Measurements from ENCODE around the gene LYPD6B. TPM values are rescaled to one million over a fixed set of nuclear protein-coding genes. Genes with fewer than 3 reads are reported as not detected.

LYPD6B gene
- total and polyA plus RNA-seq, 2 experiments from 2014 or later = 1.7 to 3.6 TPM

GRCh38 chr2:149136111-149136510, 97.6 kb downstream of the LYPD6B start (continued):
- TF ChIP-seq CTCF (conservative IDR thresholded peaks at IDR 0.05; ENCODE audit: low read depth in 2 of 2) (no peak), CREB1 (CRISPR knock-in tag; IDR thresholded peaks at IDR 0.05; ENCODE audit: low read depth) (no peak), NANOG (IDR thresholded peaks at IDR 0.05; ENCODE audit: borderline replicate concordance) (no peak), ETS1 (IDR thresholded peaks at IDR 0.05) (no peak), POLR2AphosphoS5 (IDR thresholded peaks at IDR 0.05; ENCODE audit: low read depth) (no peak), STAT1 (IDR thresholded peaks at IDR 0.05; ENCODE audit: unreplicated experiment) (no peak), JUNB (IDR thresholded peaks at IDR 0.05; ENCODE audit: unreplicated experiment) (no peak), ZNF114 (CRISPR knock-in tag; IDR thresholded peaks at IDR 0.05) (no peak), ZNF331 (CRISPR knock-in tag; IDR thresholded peaks at IDR 0.05; ENCODE audit: low read depth) (no peak)

GRCh38 chr2:149141046-149141445, 102.5 kb downstream of the LYPD6B start:
- Histone ChIP-seq H3K9me2 (ENCODE audit: insufficient read depth) (no peaks in the 10 kb centered on the region), H3K4me2 (no peak overlapping the region), H3K36me3 (ENCODE audit: insufficient read depth) (no peaks in the 10 kb centered on the region), H3K27me3 (ENCODE audit: insufficient read depth) (no peaks in the 10 kb centered on the region), H3K4me1 (ENCODE audit: insufficient read depth) (no peaks in the 10 kb centered on the region), H4K20me1 (replicated peaks; ENCODE audit: insufficient read depth) (no peaks in the 10 kb centered on the region), H3K79me2 (replicated peaks; ENCODE audit: insufficient read depth) (no peaks in the 10 kb centered on the region), H3K4me3 (no peak overlapping the region), H2AFZ (no peak overlapping the region), H3F3A (replicated peaks; ENCODE audit: low read depth) (no peaks in the 10 kb centered on the region), H3K27ac (ENCODE audit: low read depth) (no peak overlapping the region)
- Mint-ChIP-seq H3K27ac (no peak overlapping the region), H3K4me3 (no peak overlapping the region), H3K9me3 (no peaks in the 10 kb centered on the region), H3K27me3 (ENCODE audit: insufficient read depth, low read depth, poor library complexity) (no peaks in the 10 kb centered on the region), H3K36me3 (ENCODE audit: low read depth) (no peaks in the 10 kb centered on the region), H3K4me1 (peaks cover 14% of the 10 kb centered on the region)
- DNase-seq (ENCODE audit: low spot score) (no peak), ATAC-seq (no peak)
- TF ChIP-seq JUNB (IDR thresholded peaks at IDR 0.05; ENCODE audit: unreplicated experiment) (no peak), ZNF462 (CRISPR knock-in tag; IDR thresholded peaks at IDR 0.05) (no peak), STAT1 (IDR thresholded peaks at IDR 0.05; ENCODE audit: unreplicated experiment) (no peak), EZH2phosphoT487 (IDR thresholded peaks at IDR 0.05; ENCODE audit: unreplicated experiment) (no peak)
